Central memory CD8-positive, alpha-beta T cell (primary cell): Measurements from ENCODE around the gene NPIPA7.
"Not testable (repeated sequence)": the region's sequence is repeated elsewhere in the genome, so short reads cannot be mapped to it uniquely, and the experiment has no call there.

Source experiments
- ATAC-seq: fragments of 150-1000 bp; cut with Tn5 transposase; replicated peaks from 2 replicates; pipeline ENCODE4 v1.10.0; 2022; ENCODE audit warnings: mild to moderate bottlenecking, moderate FRiP score, moderate number of reproducible peaks; ENCODE audit not compliant: poor library complexity, severe bottlenecking; ENCODE audit errors: extremely low read depth
- DNase-seq, 2 donors: peaks; one replicate each; pipeline ENCODE4 v3.0.0; 2021; ENCODE audit warnings: low spot score in 2 of 2
- H3K27ac Mint-ChIP-seq: one replicate; pipeline ENCODE4 v1.8.0; 2022; ENCODE audit warnings: low read depth, mild to moderate bottlenecking, moderate library complexity, mixed read lengths
- H3K27me3 Mint-ChIP-seq: one replicate; pipeline ENCODE4 v1.8.0; 2022; ENCODE audit warnings: mixed read lengths
- H3K36me3 Mint-ChIP-seq: one replicate; pipeline ENCODE4 v1.8.0; 2022; ENCODE audit warnings: mild to moderate bottlenecking, moderate library complexity, mixed read lengths; ENCODE audit not compliant: insufficient read depth
- H3K4me1 Mint-ChIP-seq: one replicate; pipeline ENCODE4 v1.8.0; 2022; ENCODE audit warnings: mixed read lengths
- H3K4me3 Mint-ChIP-seq: one replicate; pipeline ENCODE4 v1.8.0; 2022; ENCODE audit warnings: mild to moderate bottlenecking, moderate library complexity, mixed read lengths
- H3K9me3 Mint-ChIP-seq: one replicate; pipeline ENCODE4 v1.8.0; 2022; ENCODE audit warnings: mixed read lengths

Gene NPIPA7

GRCh38 chr16:16371136-16371735, 7.7 kb upstream of the NPIPA7 start:
- H3K36me3 Mint-ChIP-seq, DNase-seq, ATAC-seq: not testable (repeated sequence)

GRCh38 chr16:16374192-16374591, 4.7 kb upstream of the NPIPA7 start:
- H3K27ac Mint-ChIP-seq, H3K36me3 Mint-ChIP-seq, H3K4me3 Mint-ChIP-seq, H3K27me3 Mint-ChIP-seq, ATAC-seq, H3K9me3 Mint-ChIP-seq, H3K4me1 Mint-ChIP-seq, DNase-seq: not testable (repeated sequence)

More at GRCh38 chr16:16371136-16371735, 7.7 kb upstream of the NPIPA7 start:
- not testable (repeated sequence) for H3K4me3 Mint-ChIP-seq, H3K27ac Mint-ChIP-seq, H3K9me3 Mint-ChIP-seq, H3K4me1 Mint-ChIP-seq, H3K27me3 Mint-ChIP-seq

- not testable (repeated sequence) for DNase-seq, H3K27me3 Mint-ChIP-seq, ATAC-seq, H3K4me3 Mint-ChIP-seq, H3K36me3 Mint-ChIP-seq, H3K4me1 Mint-ChIP-seq, H3K9me3 Mint-ChIP-seq, H3K27ac Mint-ChIP-seq
Observed at GRCh38 chr16:16399685-16400084, 20.7 kb downstream of the NPIPA7 start.

- not testable (repeated sequence) for H3K27ac Mint-ChIP-seq, DNase-seq, H3K9me3 Mint-ChIP-seq, H3K4me1 Mint-ChIP-seq, ATAC-seq, H3K4me3 Mint-ChIP-seq, H3K27me3 Mint-ChIP-seq, H3K36me3 Mint-ChIP-seq
Observed at GRCh38 chr16:16402333-16402732, 23.4 kb downstream of the NPIPA7 start.

- not testable (repeated sequence) for H3K4me1 Mint-ChIP-seq, DNase-seq, H3K4me3 Mint-ChIP-seq, H3K36me3 Mint-ChIP-seq, ATAC-seq, H3K27me3 Mint-ChIP-seq, H3K9me3 Mint-ChIP-seq, H3K27ac Mint-ChIP-seq
Observed at GRCh38 chr16:16404283-16404682, 25.3 kb downstream of the NPIPA7 start.

GRCh38 chr16:16405421-16405820, 26.5 kb downstream of the NPIPA7 start:
- H3K36me3 Mint-ChIP-seq, ATAC-seq, H3K4me1 Mint-ChIP-seq: not testable (repeated sequence)

GRCh38 chr16:16408430-16408829, 29.5 kb downstream of the NPIPA7 start:
- H3K4me1 Mint-ChIP-seq, H3K36me3 Mint-ChIP-seq, H3K9me3 Mint-ChIP-seq: not testable (repeated sequence)

More at GRCh38 chr16:16405421-16405820, 26.5 kb downstream of the NPIPA7 start:
- not testable (repeated sequence) for H3K27ac Mint-ChIP-seq, DNase-seq, H3K4me3 Mint-ChIP-seq, H3K27me3 Mint-ChIP-seq, H3K9me3 Mint-ChIP-seq

GRCh38 chr16:16413773-16414172, 34.8 kb downstream of the NPIPA7 start:
- H3K27me3 Mint-ChIP-seq, H3K36me3 Mint-ChIP-seq, H3K4me3 Mint-ChIP-seq: not testable (repeated sequence)

More at GRCh38 chr16:16408430-16408829, 29.5 kb downstream of the NPIPA7 start:
- H3K27me3 Mint-ChIP-seq, DNase-seq, H3K4me3 Mint-ChIP-seq, H3K27ac Mint-ChIP-seq, ATAC-seq: not testable (repeated sequence)

GRCh38 chr16:16417071-16417470, 38.1 kb downstream of the NPIPA7 start:
- not testable (repeated sequence) for H3K36me3 Mint-ChIP-seq, H3K27me3 Mint-ChIP-seq, DNase-seq, H3K27ac Mint-ChIP-seq, H3K4me1 Mint-ChIP-seq, H3K4me3 Mint-ChIP-seq, ATAC-seq, H3K9me3 Mint-ChIP-seq

More at GRCh38 chr16:16413773-16414172, 34.8 kb downstream of the NPIPA7 start:
- not testable (repeated sequence) for H3K9me3 Mint-ChIP-seq, H3K27ac Mint-ChIP-seq, ATAC-seq, H3K4me1 Mint-ChIP-seq, DNase-seq

GRCh38 chr16:16417914-16418544, 39.1 kb downstream of the NPIPA7 start:
- not testable (repeated sequence) for H3K27me3 Mint-ChIP-seq, H3K27ac Mint-ChIP-seq, DNase-seq, H3K9me3 Mint-ChIP-seq, ATAC-seq, H3K4me3 Mint-ChIP-seq, H3K4me1 Mint-ChIP-seq, H3K36me3 Mint-ChIP-seq

GRCh38 chr16:16420515-16420914, 41.6 kb downstream of the NPIPA7 start:
- H3K36me3 Mint-ChIP-seq, H3K4me3 Mint-ChIP-seq, DNase-seq, H3K9me3 Mint-ChIP-seq, ATAC-seq, H3K27ac Mint-ChIP-seq, H3K27me3 Mint-ChIP-seq, H3K4me1 Mint-ChIP-seq: not testable (repeated sequence)

GRCh38 chr16:16425146-16425545, 46.2 kb downstream of the NPIPA7 start:
- not testable (repeated sequence) for H3K4me3 Mint-ChIP-seq, H3K27ac Mint-ChIP-seq, ATAC-seq, H3K9me3 Mint-ChIP-seq, H3K4me1 Mint-ChIP-seq, H3K27me3 Mint-ChIP-seq, H3K36me3 Mint-ChIP-seq, DNase-seq

GRCh38 chr16:16431135-16431534, 52.2 kb downstream of the NPIPA7 start:
- not testable (repeated sequence) for H3K4me1 Mint-ChIP-seq, ATAC-seq, H3K36me3 Mint-ChIP-seq, DNase-seq, H3K27ac Mint-ChIP-seq, H3K9me3 Mint-ChIP-seq, H3K27me3 Mint-ChIP-seq, H3K4me3 Mint-ChIP-seq
